Neuronal stem cell (in vitro differentiated cells): ENCODE measurements around the gene CYB561D1.

Experiments used
- DNase-seq: peaks from one replicate; pipeline ENCODE4 v3.0.0-alpha.2; 2013; ENCODE audit warnings: low spot score
- H2AFZ ChIP-seq: one replicate; pipeline ENCODE4 v1.6.1; 2013; ENCODE audit warnings: mild to moderate bottlenecking, low read length, inconsistent platforms
- H2AK5ac ChIP-seq: 2 replicates; pipeline ENCODE4 v1.6.1; 2013; ENCODE audit warnings: low read depth, mild to moderate bottlenecking, inconsistent platforms, low read length, moderate library complexity, mixed read lengths
- H2BK120ac ChIP-seq: 2 replicates; pipeline ENCODE4 v1.6.1; 2013; ENCODE audit warnings: low read depth, mild to moderate bottlenecking, inconsistent platforms, low read length, moderate library complexity, mixed read lengths
- H2BK12ac ChIP-seq: one replicate; pipeline ENCODE4 v1.6.1; 2013; ENCODE audit warnings: low read length, inconsistent platforms
- H2BK15ac ChIP-seq: 2 replicates; pipeline ENCODE4 v1.6.1; 2013; ENCODE audit warnings: mild to moderate bottlenecking, low read length, inconsistent platforms, mixed read lengths
- H2BK5ac ChIP-seq: one replicate; pipeline ENCODE4 v1.6.1; 2013; ENCODE audit warnings: inconsistent platforms, mild to moderate bottlenecking, low read length, moderate library complexity
- H3K14ac ChIP-seq: one replicate; pipeline ENCODE4 v1.6.1; 2013; ENCODE audit warnings: low read length, inconsistent platforms
- H3K18ac ChIP-seq: 2 replicates; pipeline ENCODE4 v1.6.1; 2013; ENCODE audit warnings: low read length, inconsistent platforms
- H3K23ac ChIP-seq: 2 replicates; pipeline ENCODE4 v1.6.1; 2013; ENCODE audit warnings: low read depth, mild to moderate bottlenecking, mixed read lengths, low read length, inconsistent platforms; ENCODE audit not compliant: poor library complexity
- H3K27ac ChIP-seq: replicated peaks from 3 replicates; pipeline ENCODE4 v1.5.1; 2013; ENCODE audit warnings: low read length, inconsistent platforms
- H3K27me3 ChIP-seq, 3 experiments: 2 replicates each; pipeline ENCODE4 v1.6.1; 2013; ENCODE audit warnings: low read length in 3 of 3, mild to moderate bottlenecking in 2 of 3, inconsistent platforms in 1 of 3, low read depth in 1 of 3, mixed read lengths in 1 of 3, moderate library complexity in 1 of 3; ENCODE audit not compliant: control insufficient read depth in 3 of 3, insufficient read depth in 3 of 3
- H3K36me3 ChIP-seq, 2 donors: replicated peaks in 1 of 2; 2 replicates each; pipeline ENCODE4 v1.6.1; 2013; ENCODE audit warnings: low read length in 2 of 2; ENCODE audit not compliant: control insufficient read depth in 2 of 2, insufficient read depth in 2 of 2
- H3K4ac ChIP-seq: 2 replicates; pipeline ENCODE4 v1.6.1; 2013; ENCODE audit warnings: inconsistent platforms, mild to moderate bottlenecking, low read length, moderate library complexity
- H3K4me1 ChIP-seq, 2 donors: 1 replicate in 1 of 2; 2 replicates in 1 of 2; pipeline ENCODE4 v1.6.1; 2013; ENCODE audit warnings: low read length in 2 of 2, low read depth in 1 of 2; ENCODE audit not compliant: control insufficient read depth in 2 of 2, insufficient read depth in 1 of 2
- H3K4me2 ChIP-seq: one replicate; pipeline ENCODE4 v1.6.1; 2013; ENCODE audit warnings: mild to moderate bottlenecking, low read length, inconsistent platforms; ENCODE audit not compliant: insufficient read depth, poor library complexity, severe bottlenecking
- H3K4me3 ChIP-seq, 2 donors: 2 replicates each; pipeline ENCODE4 v1.5.1; 2013; ENCODE audit warnings: low read length in 2 of 2, mild to moderate bottlenecking in 2 of 2, inconsistent platforms in 1 of 2, moderate library complexity in 1 of 2
- H3K79me1 ChIP-seq: one replicate; pipeline ENCODE4 v1.6.1; 2013; ENCODE audit warnings: low read depth, mild to moderate bottlenecking, inconsistent platforms, low read length, moderate library complexity
- H3K9ac ChIP-seq: one replicate; pipeline ENCODE4 v1.6.1; 2013; ENCODE audit warnings: mild to moderate bottlenecking, low read depth, low read length, inconsistent platforms; ENCODE audit not compliant: poor library complexity
- H3K9me3 ChIP-seq, 2 donors: replicated peaks in 1 of 2; 2 replicates each; pipeline versions ENCODE3 to v1.6.1; 2013; ENCODE audit warnings: low read length in 2 of 2, mild to moderate bottlenecking in 2 of 2, inconsistent platforms in 1 of 2, low read depth in 1 of 2, mixed read lengths in 1 of 2, moderate library complexity in 1 of 2; ENCODE audit not compliant: control insufficient read depth in 2 of 2, insufficient read depth in 1 of 2
- H4K8ac ChIP-seq: one replicate; pipeline ENCODE4 v1.6.1; 2013; ENCODE audit warnings: low read depth, mild to moderate bottlenecking, inconsistent platforms, low read length, moderate library complexity
- H4K91ac ChIP-seq: one replicate; pipeline ENCODE4 v1.6.1; 2013; ENCODE audit warnings: low read length, low read depth, mild to moderate bottlenecking, inconsistent platforms; ENCODE audit not compliant: poor library complexity
- WGBS, 2 donors: extraction: QIAGEN DNeasy Blood & Tissue Kit; methylation state at CpG; one replicate each; pipeline ENCODE4 v1.1.7; 2013; ENCODE audit warnings: missing lambda C conversion rate in 2 of 2, mixed read lengths in 1 of 2; ENCODE audit not compliant: insufficient read length in 2 of 2, insufficient replicate concordance in 1 of 2; ENCODE audit errors: extremely low coverage in 2 of 2; 5-methylcytosine and 5-hydroxymethylcytosine counted together

CYB561D1 gene

GRCh38 chr1:109499081-109499480, 5.2 kb downstream of the CYB561D1 start:
- no peak overlapping the region for H3K27ac ChIP-seq
- H3K9ac ChIP-seq, result no peak overlapping the region
- no peak overlapping the region for H2BK15ac ChIP-seq
- H2BK5ac ChIP-seq, result no peak overlapping the region
- H3K14ac ChIP-seq, result no peak overlapping the region
- no peak overlapping the region for H2BK12ac ChIP-seq
- H3K79me1 ChIP-seq, result no peaks in the 10 kb centered on the region
- peaks cover 14 to 19% of the 10 kb centered on the region in 2 donors for H3K4me1 ChIP-seq
- no peak overlapping the region for H3K4ac ChIP-seq
- no peak overlapping the region for H2BK120ac ChIP-seq
- no peak for DNase-seq
- H3K27me3 ChIP-seq, result no peaks in the 10 kb centered on the region
- H3K23ac ChIP-seq, result no peak overlapping the region
- no peak overlapping the region for H3K18ac ChIP-seq
- H4K91ac ChIP-seq, result no peak overlapping the region
- H3K4me2 ChIP-seq, result no peak overlapping the region
- no peaks in the 10 kb centered on the region for H3K9me3 ChIP-seq
- no peak overlapping the region for H4K8ac ChIP-seq
- no peak overlapping the region for H2AFZ ChIP-seq
- no peak overlapping the region for H3K4me3 ChIP-seq
- no CpG with 5 or more reads among the region's 7 CpGs for WGBS, 2 donors
- no peak overlapping the region for H2AK5ac ChIP-seq
- peaks cover 10 to 28% of the 10 kb centered on the region in 2 donors for H3K36me3 ChIP-seq

- Histone ChIP-seq H2BK12ac (no peak overlapping the region), H3K36me3 (peaks cover 10 to 28% of the 10 kb centered on the region in 2 donors), H2BK15ac (no peak overlapping the region), H4K91ac (no peak overlapping the region), H2AK5ac (no peak overlapping the region), H3K18ac (peak overlapping the region; percentile 18), H2BK120ac (no peak overlapping the region), H3K9ac (no peak overlapping the region), H2BK5ac (no peak overlapping the region), H3K27ac (no peak overlapping the region), H3K9me3 (no peaks in the 10 kb centered on the region), H3K4me1 (peaks cover 12 to 19% of the 10 kb centered on the region in 2 donors), H3K4ac (no peak overlapping the region), H3K23ac (no peak overlapping the region), H3K4me2 (no peak overlapping the region), H2AFZ (no peak overlapping the region), H3K14ac (no peak overlapping the region), H3K4me3 (no peak overlapping the region), H4K8ac (no peak overlapping the region), H3K27me3 (no peaks in the 10 kb centered on the region), H3K79me1 (no peaks in the 10 kb centered on the region)
- no peak for DNase-seq
- WGBS, 2 donors, result no CpG with 5 or more reads among the region's 4 CpGs
Observed at GRCh38 chr1:109499661-109500536, 6.0 kb downstream of the CYB561D1 start.

- H3K36me3 ChIP-seq, result peaks cover 9 to 22% of the 10 kb centered on the region in 2 donors
- H4K8ac ChIP-seq, result no peak overlapping the region
- H3K4ac ChIP-seq, result no peak overlapping the region
- peak overlapping the region in 1 of 2 donors; percentile 6 for H3K4me3 ChIP-seq
- H2BK5ac ChIP-seq, result no peak overlapping the region
- no peak overlapping the region for H4K91ac ChIP-seq
- DNase-seq, result no peak
- H3K4me2 ChIP-seq, result no peak overlapping the region
- H3K9ac ChIP-seq, result no peak overlapping the region
- no peak overlapping the region for H3K23ac ChIP-seq
- H2BK120ac ChIP-seq, result no peak overlapping the region
- H3K4me1 ChIP-seq, result peaks cover 12 to 19% of the 10 kb centered on the region in 2 donors
- peak overlapping the region; percentile 13 for H3K27ac ChIP-seq
- H2AK5ac ChIP-seq, result no peak overlapping the region
- WGBS, 2 donors, result no CpG with 5 or more reads among the region's 5 CpGs
- no peaks in the 10 kb centered on the region for H3K79me1 ChIP-seq
- no peaks in the 10 kb centered on the region for H3K27me3 ChIP-seq
- no peak overlapping the region for H2AFZ ChIP-seq
- H2BK12ac ChIP-seq, result no peak overlapping the region
- H3K14ac ChIP-seq, result no peak overlapping the region
- H2BK15ac ChIP-seq, result no peak overlapping the region
- no peak overlapping the region for H3K18ac ChIP-seq
- no peaks in the 10 kb centered on the region for H3K9me3 ChIP-seq
Observed at GRCh38 chr1:109500941-109501381, 7.1 kb downstream of the CYB561D1 start.

- Histone ChIP-seq H2BK15ac (no peak overlapping the region), H3K18ac (peak overlapping the region; percentile 69), H3K4me3 (no peak overlapping the region), H2BK120ac (no peak overlapping the region), H3K36me3 (peaks cover 5 to 15% of the 10 kb centered on the region in 2 donors), H3K79me1 (no peaks in the 10 kb centered on the region), H3K4me1 (peaks cover 12 to 19% of the 10 kb centered on the region in 2 donors), H2BK5ac (no peak overlapping the region), H3K4me2 (no peak overlapping the region), H2AK5ac (peak overlapping the region; percentile 23), H3K4ac (no peak overlapping the region), H3K27me3 (no peaks in the 10 kb centered on the region), H3K14ac (no peak overlapping the region), H3K23ac (no peak overlapping the region), H2BK12ac (no peak overlapping the region), H3K9me3 (no peaks in the 10 kb centered on the region), H3K27ac (no peak overlapping the region), H4K91ac (no peak overlapping the region), H2AFZ (no peak overlapping the region), H3K9ac (no peak overlapping the region), H4K8ac (no peak overlapping the region)
- DNase-seq, result no peak
- no CpG with 5 or more reads among the region's 5 CpGs for WGBS, 2 donors
Observed at GRCh38 chr1:109501644-109502363, 7.9 kb downstream of the CYB561D1 start.
